HepG2 (cell line): ENCODE data around the gene OGFOD3. TPM values are rescaled to one million over a fixed set of nuclear protein-coding genes. Genes with fewer than 3 reads are reported as not detected.
A peak's percentile ranks its signal among the peaks of the same experiment; 100 is the strongest.

ENCODE experiments used
- BCL6 ChIP-seq: IDR thresholded peaks from 2 replicates; pipeline ENCODE4 v1.6.1; 2016; ENCODE audit warnings: missing genetic modification reagents, missing compliant biosample characterization
- BHLHE40 ChIP-seq: IDR thresholded peaks from 2 replicates; pipeline ENCODE4 v1.6.1; 2011; ENCODE audit warnings: low read length, improper control_type of control experiment
- JARID2 ChIP-seq: sonication (generic); formaldehyde crosslinking; IDR thresholded peaks from 2 replicates; pipeline ENCODE4 v1.8.1; 2023; ENCODE audit warnings: missing genetic modification reagents, inconsistent platforms; ENCODE audit not compliant: insufficient replicate concordance
- KDM1A ChIP-seq: IDR thresholded peaks from 2 replicates; pipeline ENCODE4 v1.6.1; 2016; ENCODE audit warnings: missing compliant biosample characterization
- RELA ChIP-seq: sonication (generic); formaldehyde crosslinking; IDR thresholded peaks from 2 replicates; pipeline ENCODE4 v1.4.0; 2020; ENCODE audit warnings: missing genetic modification reagents
- TARDBP ChIP-seq: sonication (generic); formaldehyde crosslinking; IDR thresholded peaks from 2 replicates; pipeline ENCODE4 v1.8.0; 2022; ENCODE audit warnings: mild to moderate bottlenecking, missing genetic modification reagents
- ZMYM2 ChIP-seq: sonication (generic); formaldehyde crosslinking; IDR thresholded peaks from 2 replicates; pipeline ENCODE4 v1.8.0; 2022; ENCODE audit warnings: mild to moderate bottlenecking, missing genetic modification reagents
- ZNF501 ChIP-seq: sonication (generic); formaldehyde crosslinking; IDR thresholded peaks from 2 replicates; pipeline ENCODE4 v1.5.1; 2020; ENCODE audit warnings: mild to moderate bottlenecking, moderate library complexity, missing genetic modification reagents
- ZNF841 ChIP-seq: sonication (generic); formaldehyde crosslinking; IDR thresholded peaks from 2 replicates; pipeline ENCODE4 v1.8.1; 2023; ENCODE audit warnings: missing genetic modification reagents, borderline replicate concordance
- polyA plus RNA-seq, 8 experiments: library from polyadenylated mRNA; depleted of rRNA in 3 of 8; stranded (reverse) in 7 of 8; unstranded in 1 of 8; fragments of >200 nt; fragmentation: Illumina TruSeq in 4 of 8; extraction: Trizol in 4 of 8; gene quantifications; 2 replicates each; pipeline versions ENCODE4 v1.2.1 to v1.2.3, GENCODE V29; 2011 to 2016; ENCODE audit warnings: low read depth in 4 of 8, missing spikeins in 1 of 8, mixed read lengths in 1 of 8; ENCODE audit not compliant: insufficient read depth in 1 of 8
- total RNA-seq, 5 experiments: library from RNA; depleted of rRNA; stranded (reverse); fragments of >200 nt; fragmentation: Illumina TruSeq; extraction: Trizol; gene quantifications; 2 replicates each; pipeline ENCODE4 v1.2.3, GENCODE V29; 2016; ENCODE audit warnings: low read depth in 1 of 5
- TF ChIP-seq, protein P1 (sequence below): sonication (generic); formaldehyde crosslinking; IDR thresholded peaks from 2 replicates; pipeline ENCODE4 v1.5.0; 2020; ENCODE audit warnings: mild to moderate bottlenecking, missing genetic modification reagents
- TF ChIP-seq, protein P2 (sequence below): sonication (generic); formaldehyde crosslinking; IDR thresholded peaks from 2 replicates; pipeline ENCODE4 v1.4.0; 2020; ENCODE audit warnings: missing genetic modification reagents, low read depth, mild to moderate bottlenecking, borderline replicate concordance
- TF ChIP-seq, protein P3 (sequence below): IDR thresholded peaks from 2 replicates; pipeline ENCODE4 v1.4.0; 2020; ENCODE audit warnings: mild to moderate bottlenecking, missing genetic modification reagents
- TF ChIP-seq, protein P4 (sequence below): sonication (generic); formaldehyde crosslinking; IDR thresholded peaks from 2 replicates; pipeline ENCODE4 v1.8.0; 2022; ENCODE audit warnings: mild to moderate bottlenecking, missing genetic modification reagents
- TF ChIP-seq, protein P5 (sequence below): sonication (generic); formaldehyde crosslinking; IDR thresholded peaks from 2 replicates; pipeline ENCODE4 v1.5.0; 2020; ENCODE audit warnings: mild to moderate bottlenecking, missing genetic modification reagents
- TF ChIP-seq, protein P6 (sequence below): IDR thresholded peaks from 2 replicates; pipeline ENCODE4 v1.6.1; 2016; ENCODE audit warnings: missing biosample characterization, missing genetic modification reagents, low read depth
- TF ChIP-seq, protein P7 (sequence below): sonication (generic); formaldehyde crosslinking; IDR thresholded peaks from 2 replicates; pipeline ENCODE4 v1.4.0; 2020; ENCODE audit warnings: mild to moderate bottlenecking, missing genetic modification reagents

OGFOD3 gene
- total and polyA plus RNA-seq, 2 of the 13 experiments (the other 11 are each of a cell fraction or from before 2014, with no cell fraction given): 40.0 to 42.1 TPM

DNA sequence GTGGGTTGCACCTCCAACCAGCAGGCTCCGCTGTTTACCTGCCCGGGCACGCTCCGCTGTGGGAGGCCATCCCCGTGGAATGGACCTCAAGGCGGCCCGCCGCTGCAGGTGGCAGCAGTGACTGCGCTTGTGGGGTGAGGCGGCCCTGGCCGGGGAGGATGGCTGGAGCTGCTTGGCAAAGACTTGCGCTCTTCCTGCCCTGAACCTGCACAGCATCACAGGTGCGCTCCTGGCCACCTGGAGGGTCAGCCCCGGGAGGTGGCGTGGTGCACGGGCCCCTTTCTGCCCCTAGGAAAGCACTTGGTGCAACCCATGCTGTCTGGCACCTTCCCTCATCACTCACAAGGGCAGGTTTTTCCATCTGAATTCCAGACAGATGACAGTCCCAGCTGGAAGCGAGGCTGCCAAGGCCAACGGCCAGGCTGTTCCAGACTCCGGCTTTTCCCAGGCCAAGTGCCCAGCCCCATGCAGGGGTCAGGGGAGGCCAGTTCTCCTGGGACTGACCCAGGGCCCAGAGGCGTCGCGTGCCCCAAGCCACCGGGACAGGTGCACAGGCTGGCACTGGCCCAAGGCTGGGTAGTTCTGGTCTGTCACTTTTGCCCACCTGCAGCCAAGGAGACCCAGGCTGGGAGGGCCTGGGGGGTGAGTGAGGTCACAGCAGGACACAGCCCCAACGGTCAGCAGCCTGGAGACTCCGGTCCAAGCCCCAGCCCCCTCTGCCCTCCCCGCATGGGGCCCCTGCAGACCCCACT lies 33.5 kb downstream of the OGFOD3 start (continued):
- TF ChIP-seq, protein P1, sequence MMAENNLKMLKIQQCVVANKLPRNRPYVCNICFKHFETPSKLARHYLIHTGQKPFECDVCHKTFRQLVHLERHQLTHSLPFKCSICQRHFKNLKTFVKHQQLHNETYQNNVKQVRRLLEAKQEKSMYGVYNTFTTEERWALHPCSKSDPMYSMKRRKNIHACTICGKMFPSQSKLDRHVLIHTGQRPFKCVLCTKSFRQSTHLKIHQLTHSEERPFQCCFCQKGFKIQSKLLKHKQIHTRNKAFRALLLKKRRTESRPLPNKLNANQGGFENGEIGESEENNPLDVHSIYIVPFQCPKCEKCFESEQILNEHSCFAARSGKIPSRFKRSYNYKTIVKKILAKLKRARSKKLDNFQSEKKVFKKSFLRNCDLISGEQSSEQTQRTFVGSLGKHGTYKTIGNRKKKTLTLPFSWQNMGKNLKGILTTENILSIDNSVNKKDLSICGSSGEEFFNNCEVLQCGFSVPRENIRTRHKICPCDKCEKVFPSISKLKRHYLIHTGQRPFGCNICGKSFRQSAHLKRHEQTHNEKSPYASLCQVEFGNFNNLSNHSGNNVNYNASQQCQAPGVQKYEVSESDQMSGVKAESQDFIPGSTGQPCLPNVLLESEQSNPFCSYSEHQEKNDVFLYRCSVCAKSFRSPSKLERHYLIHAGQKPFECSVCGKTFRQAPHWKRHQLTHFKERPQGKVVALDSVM (CRISPR knock-in tag): no peak
- TF ChIP-seq, protein P2, sequence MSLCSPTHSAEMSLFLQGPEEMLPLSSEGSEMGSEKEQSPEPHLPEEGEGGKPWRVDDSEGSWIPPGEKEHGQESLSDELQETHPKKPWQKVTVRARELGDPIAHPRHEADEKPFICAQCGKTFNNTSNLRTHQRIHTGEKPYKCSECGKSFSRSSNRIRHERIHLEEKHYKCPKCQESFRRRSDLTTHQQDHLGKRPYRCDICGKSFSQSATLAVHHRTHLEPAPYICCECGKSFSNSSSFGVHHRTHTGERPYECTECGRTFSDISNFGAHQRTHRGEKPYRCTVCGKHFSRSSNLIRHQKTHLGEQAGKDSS (CRISPR knock-in tag): no peak
- TF ChIP-seq, protein P3, sequence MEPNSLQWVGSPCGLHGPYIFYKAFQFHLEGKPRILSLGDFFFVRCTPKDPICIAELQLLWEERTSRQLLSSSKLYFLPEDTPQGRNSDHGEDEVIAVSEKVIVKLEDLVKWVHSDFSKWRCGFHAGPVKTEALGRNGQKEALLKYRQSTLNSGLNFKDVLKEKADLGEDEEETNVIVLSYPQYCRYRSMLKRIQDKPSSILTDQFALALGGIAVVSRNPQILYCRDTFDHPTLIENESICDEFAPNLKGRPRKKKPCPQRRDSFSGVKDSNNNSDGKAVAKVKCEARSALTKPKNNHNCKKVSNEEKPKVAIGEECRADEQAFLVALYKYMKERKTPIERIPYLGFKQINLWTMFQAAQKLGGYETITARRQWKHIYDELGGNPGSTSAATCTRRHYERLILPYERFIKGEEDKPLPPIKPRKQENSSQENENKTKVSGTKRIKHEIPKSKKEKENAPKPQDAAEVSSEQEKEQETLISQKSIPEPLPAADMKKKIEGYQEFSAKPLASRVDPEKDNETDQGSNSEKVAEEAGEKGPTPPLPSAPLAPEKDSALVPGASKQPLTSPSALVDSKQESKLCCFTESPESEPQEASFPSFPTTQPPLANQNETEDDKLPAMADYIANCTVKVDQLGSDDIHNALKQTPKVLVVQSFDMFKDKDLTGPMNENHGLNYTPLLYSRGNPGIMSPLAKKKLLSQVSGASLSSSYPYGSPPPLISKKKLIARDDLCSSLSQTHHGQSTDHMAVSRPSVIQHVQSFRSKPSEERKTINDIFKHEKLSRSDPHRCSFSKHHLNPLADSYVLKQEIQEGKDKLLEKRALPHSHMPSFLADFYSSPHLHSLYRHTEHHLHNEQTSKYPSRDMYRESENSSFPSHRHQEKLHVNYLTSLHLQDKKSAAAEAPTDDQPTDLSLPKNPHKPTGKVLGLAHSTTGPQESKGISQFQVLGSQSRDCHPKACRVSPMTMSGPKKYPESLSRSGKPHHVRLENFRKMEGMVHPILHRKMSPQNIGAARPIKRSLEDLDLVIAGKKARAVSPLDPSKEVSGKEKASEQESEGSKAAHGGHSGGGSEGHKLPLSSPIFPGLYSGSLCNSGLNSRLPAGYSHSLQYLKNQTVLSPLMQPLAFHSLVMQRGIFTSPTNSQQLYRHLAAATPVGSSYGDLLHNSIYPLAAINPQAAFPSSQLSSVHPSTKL (CRISPR knock-in tag): peak; percentile 74
- TF ChIP-seq KDM1A (CRISPR knock-in tag) (no peak), ZMYM2 (no peak), BCL6 (CRISPR knock-in tag) (peak; percentile 88), JARID2 (CRISPR knock-in tag) (no peak), BHLHE40 (no peak), ZNF501 (CRISPR knock-in tag) (peak; percentile 56; the same call in 1 of the 2 replicates), RELA (CRISPR knock-in tag) (no peak), TARDBP (CRISPR knock-in tag) (peak; percentile 72; the same call in 1 of the 2 replicates), ZNF841 (CRISPR knock-in tag) (no peak)
- TF ChIP-seq, protein P4, sequence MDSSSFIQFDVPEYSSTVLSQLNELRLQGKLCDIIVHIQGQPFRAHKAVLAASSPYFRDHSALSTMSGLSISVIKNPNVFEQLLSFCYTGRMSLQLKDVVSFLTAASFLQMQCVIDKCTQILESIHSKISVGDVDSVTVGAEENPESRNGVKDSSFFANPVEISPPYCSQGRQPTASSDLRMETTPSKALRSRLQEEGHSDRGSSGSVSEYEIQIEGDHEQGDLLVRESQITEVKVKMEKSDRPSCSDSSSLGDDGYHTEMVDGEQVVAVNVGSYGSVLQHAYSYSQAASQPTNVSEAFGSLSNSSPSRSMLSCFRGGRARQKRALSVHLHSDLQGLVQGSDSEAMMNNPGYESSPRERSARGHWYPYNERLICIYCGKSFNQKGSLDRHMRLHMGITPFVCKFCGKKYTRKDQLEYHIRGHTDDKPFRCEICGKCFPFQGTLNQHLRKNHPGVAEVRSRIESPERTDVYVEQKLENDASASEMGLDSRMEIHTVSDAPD (CRISPR knock-in tag): no peak
- TF ChIP-seq, protein P5, sequence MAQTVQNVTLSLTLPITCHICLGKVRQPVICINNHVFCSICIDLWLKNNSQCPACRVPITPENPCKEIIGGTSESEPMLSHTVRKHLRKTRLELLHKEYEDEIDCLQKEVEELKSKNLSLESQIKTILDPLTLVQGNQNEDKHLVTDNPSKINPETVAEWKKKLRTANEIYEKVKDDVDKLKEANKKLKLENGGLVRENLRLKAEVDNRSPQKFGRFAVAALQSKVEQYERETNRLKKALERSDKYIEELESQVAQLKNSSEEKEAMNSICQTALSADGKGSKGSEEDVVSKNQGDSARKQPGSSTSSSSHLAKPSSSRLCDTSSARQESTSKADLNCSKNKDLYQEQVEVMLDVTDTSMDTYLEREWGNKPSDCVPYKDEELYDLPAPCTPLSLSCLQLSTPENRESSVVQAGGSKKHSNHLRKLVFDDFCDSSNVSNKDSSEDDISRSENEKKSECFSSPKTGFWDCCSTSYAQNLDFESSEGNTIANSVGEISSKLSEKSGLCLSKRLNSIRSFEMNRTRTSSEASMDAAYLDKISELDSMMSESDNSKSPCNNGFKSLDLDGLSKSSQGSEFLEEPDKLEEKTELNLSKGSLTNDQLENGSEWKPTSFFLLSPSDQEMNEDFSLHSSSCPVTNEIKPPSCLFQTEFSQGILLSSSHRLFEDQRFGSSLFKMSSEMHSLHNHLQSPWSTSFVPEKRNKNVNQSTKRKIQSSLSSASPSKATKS: no peak
- TF ChIP-seq, protein P6, sequence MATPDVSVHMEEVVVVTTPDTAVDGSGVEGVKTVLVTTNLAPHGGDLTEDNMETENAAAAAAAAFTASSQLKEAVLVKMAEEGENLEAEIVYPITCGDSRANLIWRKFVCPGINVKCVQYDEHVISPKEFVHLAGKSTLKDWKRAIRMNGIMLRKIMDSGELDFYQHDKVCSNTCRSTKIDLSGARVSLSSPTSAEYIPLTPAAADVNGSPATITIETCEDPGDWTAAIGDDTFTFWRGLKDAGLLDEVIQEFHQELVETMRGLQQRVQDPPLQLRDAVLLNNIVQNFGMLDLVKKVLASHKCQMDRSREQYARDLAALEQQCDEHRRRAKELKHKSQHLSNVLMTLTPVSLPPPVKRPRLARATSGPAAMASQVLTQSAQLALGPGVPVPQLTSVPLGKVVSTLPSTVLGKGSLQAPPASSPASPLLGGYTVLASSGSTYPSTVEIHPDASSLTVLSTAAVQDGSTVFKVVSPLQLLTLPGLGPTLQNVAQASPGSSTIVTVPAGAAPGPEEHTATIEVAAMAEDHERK (CRISPR knock-in tag): no peak
- TF ChIP-seq, protein P7, sequence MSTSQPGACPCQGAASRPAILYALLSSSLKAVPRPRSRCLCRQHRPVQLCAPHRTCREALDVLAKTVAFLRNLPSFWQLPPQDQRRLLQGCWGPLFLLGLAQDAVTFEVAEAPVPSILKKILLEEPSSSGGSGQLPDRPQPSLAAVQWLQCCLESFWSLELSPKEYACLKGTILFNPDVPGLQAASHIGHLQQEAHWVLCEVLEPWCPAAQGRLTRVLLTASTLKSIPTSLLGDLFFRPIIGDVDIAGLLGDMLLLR (CRISPR knock-in tag): peak; percentile 68
